ENCODE measurements around the gene CORO2B.

GRCh38 chr15:68684476-68684875, 105.7 kb downstream of the CORO2B start:
- no peak for TF ChIP-seq REST (IDR thresholded peaks at IDR 0.05; ENCODE audit: borderline replicate concordance)
- no peak for TF ChIP-seq CTCF (IDR thresholded peaks at IDR 0.05; ENCODE audit: poor library complexity, severe bottlenecking)
- no peak for TF ChIP-seq EZH2 (IDR thresholded peaks at IDR 0.05; ENCODE audit: borderline replicate concordance, insufficient read depth, low read length, poor library complexity, severe bottlenecking)

Measured in neural cell (in vitro differentiated cells).